Posterior cingulate gyrus (tissue), 11 donors: ENCODE data around the gene FGD5.
A peak's percentile ranks its signal among the peaks of the same experiment; 100 is the strongest.

ENCODE experiments used
- DNase-seq, 10 donors: peaks; one replicate each; pipeline versions ENCODE4 v3.0.0 to v3.0.0-alpha.2; 2020 to 2021; ENCODE audit warnings: mixed read lengths in 3 of 10
- intact Hi-C: fragments of 100-400 bp; cut with DNase I; formaldehyde crosslinking; loops from one replicate; pipeline ENCODE4 v1.15.1; 2023

FGD5 gene

DNA sequence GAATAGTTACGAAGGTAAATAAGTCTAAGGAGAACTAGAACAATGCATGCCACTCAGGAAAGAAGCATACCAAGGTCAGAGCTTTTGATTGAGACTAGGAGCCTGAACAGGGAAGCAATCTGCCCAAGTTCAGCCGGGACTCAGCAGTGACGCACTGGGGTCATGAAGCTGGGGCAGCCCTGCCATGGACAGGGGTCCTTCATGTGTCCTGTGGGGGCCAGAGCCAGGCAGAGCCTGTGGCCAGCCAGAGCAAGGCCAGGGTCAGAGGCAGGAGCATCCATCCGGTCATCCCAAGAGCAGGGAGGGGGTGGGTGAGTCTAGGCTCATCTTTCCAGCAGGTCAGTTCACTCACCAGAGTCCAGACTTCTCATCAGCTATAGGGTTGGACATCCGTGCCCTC lies 47.9 kb downstream of the FGD5 start:
- intact Hi-C loops: no loop called here
- peak in 1 of 10 donors; percentile 41 for DNase-seq

DNA sequence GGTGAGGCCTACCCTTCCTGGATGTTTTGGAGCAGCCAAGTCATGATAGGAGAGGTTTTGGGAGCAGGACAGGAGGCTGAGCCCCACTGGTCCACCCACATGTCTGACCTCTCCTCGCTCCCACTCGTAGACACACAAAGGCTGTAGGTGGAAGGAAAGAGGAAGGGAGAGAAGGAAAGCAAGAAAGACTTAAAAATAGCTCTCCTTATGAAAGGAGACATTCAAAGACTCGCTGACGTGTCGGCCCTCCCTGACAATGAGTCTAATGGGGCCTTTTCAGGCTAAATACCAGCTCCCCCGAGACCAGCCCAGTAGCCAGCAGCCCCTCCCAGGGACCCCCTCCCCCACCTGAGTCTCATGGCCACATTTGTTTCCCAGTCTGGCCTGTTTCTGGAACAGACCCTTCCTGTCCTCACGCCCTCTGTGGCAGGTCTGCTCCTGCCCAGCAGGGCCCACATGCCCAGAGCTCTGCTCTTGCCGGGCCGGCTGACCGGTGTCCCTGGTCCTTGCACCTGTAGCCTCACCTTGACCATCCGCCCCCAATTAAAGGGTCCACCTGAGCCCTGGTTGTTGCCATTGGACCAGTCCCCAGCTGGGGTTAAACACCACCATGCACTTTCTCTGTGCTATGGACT lies 49.3 kb downstream of the FGD5 start:
- DNase-seq: peak in 1 of 10 donors; percentile 12

DNA sequence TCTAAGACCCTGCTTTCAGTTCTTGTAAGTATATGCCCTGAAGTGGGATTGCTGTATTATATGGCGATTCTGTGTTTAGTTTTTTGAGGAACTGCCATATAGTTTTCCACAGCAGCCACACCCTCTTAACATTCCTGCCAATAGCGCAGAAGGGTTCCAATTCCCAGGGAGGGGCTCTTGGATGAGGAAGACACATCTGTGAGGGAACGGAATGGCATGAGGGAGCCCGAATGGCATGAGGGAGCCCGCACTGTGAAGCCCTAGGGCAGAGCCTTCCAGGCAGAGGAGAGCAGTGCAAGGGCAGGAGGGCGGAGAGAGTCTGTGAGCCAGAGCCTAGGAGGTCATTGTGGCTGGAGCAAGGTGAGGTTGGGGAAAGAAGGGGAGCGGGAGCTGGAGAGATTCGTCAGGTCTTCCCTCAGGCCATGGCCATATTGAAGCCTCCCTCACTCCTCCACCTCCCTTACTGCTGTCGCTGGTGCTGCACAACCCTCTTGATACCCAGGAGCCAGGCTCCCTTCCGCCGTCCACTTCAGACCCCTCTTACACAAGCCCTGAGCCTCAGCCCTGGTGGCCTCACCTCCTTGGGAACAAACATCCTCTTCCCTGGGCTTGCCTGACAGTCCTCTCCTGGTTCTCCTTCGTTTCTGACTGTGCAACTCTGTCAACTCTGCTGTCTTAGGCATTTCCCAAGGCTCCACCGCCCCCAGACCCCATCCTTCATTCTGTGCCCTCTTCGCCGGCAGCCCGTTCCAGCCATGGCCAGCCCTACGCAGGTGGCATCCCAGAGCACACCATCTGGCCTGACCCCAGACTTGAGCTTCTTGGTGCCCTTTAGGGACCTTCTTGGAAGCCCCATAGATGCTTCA lies 51.4 kb downstream of the FGD5 start:
- peak in 1 of 10 donors; percentile 51 for DNase-seq
- intact Hi-C loops: no loop called here

More for the DNA sequence above, 49.3 kb downstream of the FGD5 start:
- intact Hi-C loops: no loop called here

DNA sequence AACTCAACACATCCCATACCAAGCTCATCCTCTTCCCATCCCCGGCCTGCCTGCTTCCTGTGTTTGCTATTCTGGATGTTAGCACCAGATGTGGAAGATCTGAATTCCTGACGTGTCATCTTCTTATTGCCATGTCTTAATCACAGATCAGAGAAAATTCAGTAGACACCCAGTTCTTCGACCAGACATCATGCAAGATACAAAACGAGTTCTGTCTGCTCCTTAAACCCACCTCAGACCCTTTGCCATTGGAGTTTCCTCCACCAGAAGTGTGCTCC lies 52.0 kb downstream of the FGD5 start:
- intact Hi-C loops: no loop called here
- DNase-seq: no peak

DNA sequence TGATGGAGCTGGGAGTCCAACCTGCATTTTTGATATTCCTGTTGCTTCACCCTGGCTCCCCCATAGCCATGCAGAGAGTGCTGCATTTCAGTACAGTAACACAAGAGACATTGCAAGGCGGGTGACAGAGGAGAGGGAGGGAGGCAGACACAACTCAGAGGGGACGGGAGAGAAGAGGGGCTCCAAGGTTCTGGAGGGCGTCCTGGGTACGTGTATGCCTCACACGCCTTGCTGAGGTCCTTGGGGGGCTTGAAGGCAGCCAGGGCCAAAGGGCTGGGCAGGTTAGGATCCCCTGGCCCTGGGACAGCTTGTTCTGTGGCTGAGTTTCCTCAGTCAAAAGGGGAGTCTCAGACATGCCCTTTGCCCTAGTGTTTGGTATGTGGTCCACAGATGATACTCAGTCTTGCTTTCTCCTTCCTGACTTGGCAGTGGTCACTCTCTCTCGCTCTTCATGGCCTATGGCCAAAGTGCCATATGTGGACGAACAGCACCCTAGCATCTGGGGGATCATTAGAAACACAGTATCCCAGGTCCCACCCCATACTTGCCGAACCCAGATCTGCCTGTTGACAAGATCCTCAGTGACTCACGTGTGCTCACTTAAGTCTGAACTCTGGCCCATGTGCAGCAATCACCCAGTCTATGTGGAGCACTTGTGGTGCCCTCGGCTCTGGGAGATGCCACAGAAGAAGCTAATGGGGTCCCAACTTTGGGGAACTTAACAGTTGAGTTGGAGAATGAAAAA lies 52.9 kb downstream of the FGD5 start:
- intact Hi-C loops: no loop called here

DNA sequence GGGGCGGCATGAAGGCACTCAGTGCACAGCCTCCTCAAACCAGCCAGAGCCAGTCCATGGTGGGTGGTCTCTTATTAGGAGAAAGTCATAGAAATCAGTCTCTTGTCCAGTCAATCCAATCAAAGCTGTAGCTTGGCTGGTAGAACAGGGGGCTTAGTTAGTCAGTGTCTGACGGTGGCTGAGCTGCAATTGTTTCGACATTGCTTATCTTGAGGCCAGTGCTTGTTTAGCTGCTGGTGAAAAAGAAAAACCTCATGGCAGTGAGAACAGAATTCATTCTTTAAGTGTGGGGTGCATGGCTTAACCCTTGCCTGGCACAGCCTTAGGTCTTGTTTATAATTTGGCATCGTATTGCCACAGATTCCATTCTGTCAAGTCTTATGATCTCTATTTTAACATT lies 53.9 kb downstream of the FGD5 start:
- peak in 1 of 10 donors; percentile 7 for DNase-seq
- intact Hi-C loops: no loop called here

More for the DNA sequence above, 52.9 kb downstream of the FGD5 start:
- DNase-seq: peak in 1 of 10 donors; percentile 47

DNA sequence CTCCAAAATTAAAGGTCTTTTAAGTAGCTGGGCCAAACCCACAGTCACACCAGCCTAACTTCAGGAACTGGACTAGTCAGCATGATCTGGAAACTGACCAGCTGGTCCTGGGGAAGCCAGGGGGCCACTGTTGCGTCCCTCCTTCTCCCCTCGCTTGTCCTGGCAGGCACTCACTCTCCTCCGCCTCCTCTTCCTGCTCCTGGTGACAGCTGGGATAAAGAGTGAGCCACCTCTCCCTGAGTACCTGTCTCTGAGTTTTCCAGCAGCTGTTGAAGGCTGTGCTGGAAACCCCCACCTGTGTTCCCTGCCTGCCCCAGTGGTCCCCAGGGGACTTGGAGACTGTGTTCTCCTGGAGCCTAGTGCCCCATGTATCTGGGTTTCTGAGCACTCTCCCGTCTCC lies 56.0 kb downstream of the FGD5 start:
- DNase-seq: peak in 1 of 10 donors; percentile 22
- intact Hi-C loops: no loop called here

DNA sequence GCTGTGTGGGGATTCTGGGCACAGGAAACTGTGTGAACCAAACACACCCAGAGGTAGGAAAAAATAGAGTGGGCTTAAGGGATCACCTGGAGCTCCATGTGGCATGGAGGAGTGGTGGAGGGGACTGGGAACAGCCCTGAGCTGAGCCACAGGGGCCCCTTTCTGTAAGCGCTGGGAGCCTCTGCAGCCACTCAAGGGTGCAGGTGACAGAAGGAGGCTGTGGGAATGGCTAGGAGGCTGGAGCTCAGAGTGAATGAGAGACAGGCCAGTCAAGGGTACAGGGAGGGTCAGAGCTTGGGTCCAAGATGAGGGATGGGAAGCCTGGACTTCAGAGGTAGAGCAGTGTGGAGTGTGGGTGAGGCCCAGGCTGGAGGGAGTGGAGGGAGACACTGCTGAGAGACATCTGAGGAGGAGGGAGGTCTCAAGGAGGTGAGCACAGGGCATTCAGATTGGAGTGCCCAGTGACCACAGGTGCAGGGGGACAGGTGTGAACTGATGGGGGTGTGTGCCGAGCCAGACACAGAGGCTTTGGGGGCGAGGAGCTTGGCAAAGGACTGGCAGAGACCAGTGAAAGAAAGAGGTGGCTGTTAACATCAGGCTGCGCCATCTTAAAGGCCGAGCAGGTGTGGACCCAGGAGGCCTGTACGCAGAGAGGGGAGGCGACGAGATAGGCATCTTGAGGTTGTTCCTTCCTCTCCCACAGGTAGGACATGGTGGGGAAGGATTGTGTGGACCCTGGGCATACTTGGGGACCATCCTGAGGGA lies 56.8 kb downstream of the FGD5 start:
- intact Hi-C loops: no loop called here
- peak in 1 of 10 donors; percentile 52 for DNase-seq

DNA sequence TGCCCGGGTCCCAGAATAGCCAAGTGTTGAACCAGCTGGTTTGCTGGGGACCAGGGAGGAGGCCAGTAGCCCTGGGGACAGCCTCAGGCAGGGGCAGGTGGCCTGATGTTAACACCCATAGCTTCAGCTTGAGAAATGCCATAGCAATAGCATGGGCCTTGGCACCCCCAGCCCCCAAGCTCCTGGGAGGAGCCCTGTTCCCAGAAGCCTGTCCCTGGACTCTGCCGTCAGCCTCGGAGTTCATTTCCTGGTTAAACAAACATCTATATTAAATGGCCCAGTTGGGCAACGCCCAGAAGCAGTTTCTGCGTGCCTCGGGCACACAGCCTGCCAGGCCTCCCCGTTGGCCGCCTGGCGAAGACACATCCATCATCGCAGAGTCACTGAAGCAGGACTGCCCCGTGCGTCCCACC lies 58.2 kb downstream of the FGD5 start:
- DNase-seq: peak in 1 of 10 donors; percentile 70
- intact Hi-C loops: no loop called here

DNA sequence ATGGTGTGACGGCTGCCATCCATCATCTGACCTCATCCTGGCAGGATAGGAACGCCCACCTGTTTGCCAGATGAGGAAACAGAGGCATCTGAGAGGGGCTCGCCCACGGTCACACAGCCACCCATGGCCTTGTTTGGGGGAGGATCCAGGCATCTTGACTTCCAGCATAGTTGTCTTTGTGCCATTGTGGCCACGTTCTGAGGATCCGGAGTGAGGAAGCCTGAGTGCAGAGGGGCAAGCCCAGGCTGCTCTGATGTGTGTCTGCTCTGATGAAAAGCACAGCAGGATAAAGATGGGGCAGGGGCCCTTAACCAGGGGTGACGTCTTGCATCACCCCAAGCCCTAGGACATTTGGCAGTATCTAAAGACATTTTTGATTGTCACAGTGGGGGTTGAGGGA lies 58.7 kb downstream of the FGD5 start:
- DNase-seq: peak in 1 of 10 donors; percentile 31
- intact Hi-C loops: no loop called here

DNA sequence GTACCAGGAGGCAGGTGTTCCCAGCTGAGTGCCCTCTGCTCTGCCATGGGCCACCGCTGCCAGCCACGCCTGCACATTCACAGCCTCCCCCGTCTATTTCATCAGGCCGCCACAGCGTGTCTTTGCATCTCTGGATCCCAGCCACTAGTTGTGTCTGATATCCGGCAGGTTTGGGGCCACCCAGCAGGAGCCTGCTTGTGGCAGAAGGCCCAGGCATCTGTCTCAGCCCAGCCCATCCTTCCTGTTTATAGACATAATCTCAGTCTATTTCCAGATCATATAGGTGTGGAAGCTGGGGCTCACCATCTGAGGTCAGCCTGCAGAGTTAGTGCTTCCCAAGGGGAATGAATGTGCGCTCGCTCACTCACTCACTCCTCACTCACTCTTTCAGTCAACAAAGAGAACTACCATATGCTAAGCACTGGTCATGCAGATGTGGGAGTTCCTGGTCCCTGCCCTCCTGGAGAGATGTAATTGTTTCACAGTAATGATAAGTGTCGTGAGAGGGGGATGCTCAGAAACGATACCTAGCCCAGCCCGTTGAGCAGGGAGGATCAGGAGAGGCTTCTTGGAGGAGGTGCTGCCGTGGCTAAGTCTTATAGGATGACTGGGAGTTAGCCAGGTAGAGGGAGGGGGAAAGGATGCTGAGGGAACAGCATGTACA lies 60.6 kb downstream of the FGD5 start:
- intact Hi-C loops: no loop called here
- peak in 1 of 10 donors; percentile 62 for DNase-seq

DNA sequence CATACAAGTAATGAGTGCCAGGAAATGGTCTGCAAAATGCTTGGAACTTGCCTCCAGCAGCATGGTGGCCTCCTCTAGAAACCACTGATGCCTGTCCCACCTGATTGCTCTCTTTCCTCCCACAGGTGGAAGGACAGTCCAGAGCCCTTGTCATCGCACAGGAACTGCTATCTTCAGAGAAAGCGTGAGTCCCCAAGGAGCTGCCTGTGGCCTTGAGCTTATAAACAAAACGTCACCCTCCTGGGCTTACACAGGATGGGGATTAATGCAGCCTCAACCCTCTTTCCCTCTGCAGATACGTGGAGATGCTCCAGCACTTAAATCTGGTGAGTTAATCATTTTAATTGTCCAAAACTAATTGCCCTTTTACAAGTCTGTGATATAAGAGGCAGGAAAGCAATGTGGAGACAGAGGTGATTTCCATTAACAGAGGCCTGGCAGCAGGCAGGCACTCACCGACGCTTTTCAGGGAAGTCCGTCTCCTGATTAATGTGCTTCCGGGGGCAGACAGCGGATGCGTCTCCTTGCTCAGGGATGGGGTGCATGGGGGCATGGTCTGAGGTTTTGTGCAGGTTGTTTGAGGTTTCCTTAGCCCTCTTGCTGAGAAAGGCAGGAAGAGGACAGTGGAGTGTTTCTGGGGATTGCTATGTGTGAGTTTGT lies 61.8 kb downstream of the FGD5 start:
- intact Hi-C loops: no loop called here
- DNase-seq: peak in 1 of 10 donors; percentile 33

DNA sequence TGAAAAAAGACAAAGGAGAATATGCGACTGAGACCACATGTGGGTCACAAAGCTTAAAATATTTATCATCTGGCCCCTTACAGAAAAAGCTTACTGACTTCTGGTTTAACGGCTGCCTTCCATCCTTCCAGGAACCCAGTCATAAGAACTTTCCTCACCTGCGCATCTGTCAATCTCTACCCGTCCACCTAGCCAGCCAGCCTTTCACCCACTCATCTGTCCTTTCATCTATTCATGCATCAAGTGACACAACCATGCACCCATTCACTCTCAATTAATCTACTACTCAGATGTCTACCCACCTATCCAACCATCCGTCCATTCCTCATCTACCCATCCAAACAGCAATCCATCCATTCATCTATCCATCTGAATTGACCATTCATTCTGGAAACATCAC lies 64.5 kb downstream of the FGD5 start:
- no peak for DNase-seq
- intact Hi-C loops: no loop called here

DNA sequence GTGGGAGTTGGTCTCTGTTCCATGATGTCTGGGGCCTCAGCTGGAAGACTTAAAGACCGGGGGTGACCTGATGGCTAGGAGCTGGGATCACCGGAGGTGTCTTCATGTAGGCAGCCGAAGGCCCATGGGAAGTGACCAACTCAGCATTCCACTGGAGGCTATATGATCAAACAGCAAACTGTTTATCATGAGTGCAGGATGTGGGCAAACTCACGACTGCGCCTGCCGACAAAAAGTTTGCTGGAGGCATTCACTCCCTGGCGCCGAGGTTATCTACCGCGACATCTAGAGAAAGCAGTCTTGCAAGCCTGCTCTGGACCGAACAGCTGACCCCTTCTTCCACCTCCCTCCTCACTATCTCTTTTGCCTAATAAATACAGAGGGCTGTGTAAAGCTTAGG lies 65.9 kb downstream of the FGD5 start:
- intact Hi-C loops: no loop called here
- peak in 1 of 10 donors; percentile 43 for DNase-seq

DNA sequence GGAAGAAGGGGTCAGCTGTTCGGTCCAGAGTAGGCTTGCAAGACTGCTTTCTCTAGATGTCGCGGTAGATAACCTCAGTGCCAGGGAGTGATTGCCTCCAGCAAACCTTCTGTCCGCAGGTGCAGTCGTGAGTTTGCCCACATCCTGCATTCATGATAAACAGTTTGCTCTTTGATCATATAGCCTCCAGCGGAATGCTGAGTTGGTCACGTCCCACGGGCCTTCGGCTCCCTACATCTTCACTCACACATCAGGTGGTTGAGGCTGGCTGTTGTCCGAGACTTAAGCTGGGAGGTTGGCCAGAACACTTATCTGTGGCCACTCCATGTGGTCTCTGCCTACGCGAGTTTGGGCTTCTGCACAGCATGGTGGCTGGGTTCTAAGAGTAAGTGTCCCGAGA lies 66.5 kb downstream of the FGD5 start:
- intact Hi-C loops: no loop called here

DNA sequence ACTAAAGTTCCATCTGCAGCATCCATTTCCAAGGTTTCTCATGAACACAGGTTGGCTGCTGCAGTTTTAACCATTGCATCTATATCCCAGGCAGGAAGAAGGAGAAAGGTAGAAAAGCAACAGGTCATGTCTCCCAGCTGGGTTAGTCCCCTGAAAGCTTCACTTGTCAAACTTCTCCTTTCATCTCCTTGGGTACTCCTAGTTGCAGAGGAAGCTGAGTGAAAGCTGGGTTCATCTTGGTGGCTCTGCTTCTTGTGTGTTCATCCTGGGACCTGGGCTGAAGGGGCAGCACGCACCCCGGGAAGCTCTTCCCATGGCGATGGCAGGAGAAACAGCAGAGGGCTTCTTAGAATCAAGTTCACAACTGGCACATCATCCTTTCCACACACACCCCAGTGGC lies 67.3 kb downstream of the FGD5 start:
- DNase-seq: peak in 1 of 10 donors; percentile 35
- intact Hi-C loops: no loop called here

More for the DNA sequence above, 66.5 kb downstream of the FGD5 start:
- peak in 1 of 10 donors; percentile 57 for DNase-seq

DNA sequence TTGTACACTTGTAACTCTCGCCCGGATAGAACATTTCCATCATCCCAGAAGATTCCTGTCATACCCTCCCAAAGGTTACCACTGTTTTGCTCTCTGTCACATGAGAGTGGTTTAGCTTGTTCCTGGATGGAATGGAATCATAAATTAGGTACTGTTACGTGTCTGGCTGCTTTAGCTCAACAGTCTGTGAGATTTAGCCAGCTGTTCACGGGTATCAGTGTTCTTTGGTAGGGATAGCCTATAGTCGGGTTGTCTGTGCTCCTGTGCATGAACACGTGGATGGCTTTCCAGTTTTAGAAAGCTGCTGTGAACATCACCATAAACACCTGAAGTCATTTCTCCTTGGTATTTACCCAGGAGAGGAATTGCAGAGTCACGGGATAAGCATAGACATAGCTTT lies 70.4 kb downstream of the FGD5 start:
- intact Hi-C loops: no loop called here
- no peak for DNase-seq

DNA sequence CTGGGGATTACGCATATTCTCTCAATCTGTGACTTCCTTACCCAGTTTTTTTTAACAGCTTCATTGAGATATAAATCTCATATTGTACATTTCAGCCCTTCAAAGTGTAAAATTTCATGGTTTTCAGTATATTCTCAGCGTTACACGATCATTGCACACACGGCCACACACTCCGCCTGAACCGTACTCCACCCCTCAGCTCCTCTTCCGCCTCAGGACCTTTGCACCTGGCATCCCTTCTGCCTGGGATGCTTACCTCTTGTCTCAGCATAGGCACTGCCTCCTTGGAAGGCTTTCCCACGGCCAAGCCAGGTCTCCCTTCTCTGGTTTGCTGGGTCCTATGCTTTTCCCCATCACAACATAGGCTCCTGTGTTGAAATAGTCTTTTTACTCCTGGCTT lies 71.2 kb downstream of the FGD5 start:
- DNase-seq: no peak
- intact Hi-C loops: no loop called here

DNA sequence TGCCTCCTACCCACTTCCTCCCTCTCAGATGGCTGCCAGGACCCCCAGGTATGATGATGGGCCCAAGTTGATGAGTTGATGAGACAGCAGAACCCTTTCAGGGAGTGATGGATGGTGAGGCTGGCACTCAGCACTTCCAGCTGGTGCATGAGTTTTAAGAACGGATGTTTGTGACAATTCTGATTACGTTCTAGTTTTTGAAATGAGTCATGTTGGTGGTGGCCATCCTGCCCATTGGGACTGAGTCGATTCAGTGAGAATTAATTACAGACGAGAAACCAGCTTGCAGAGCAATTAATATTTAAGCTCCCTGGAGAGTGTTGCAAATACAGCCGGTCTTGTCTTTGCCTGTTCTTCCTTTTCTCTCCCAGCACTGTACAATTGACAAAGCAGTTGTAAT lies 71.7 kb downstream of the FGD5 start:
- DNase-seq: peak in 1 of 10 donors; percentile 44
- intact Hi-C loops: no loop called here
